Measurements from ENCODE around the gene SRP68. TPM values are rescaled to one million over a fixed set of nuclear protein-coding genes. Genes with fewer than 3 reads are reported as not detected.
A peak's percentile ranks its signal among the peaks of the same experiment; 100 is the strongest.

Gene SRP68
- total RNA-seq, 2 experiments from 2014 or later: 106 to 108 TPM

- ATAC-seq (ENCODE audit: poor library complexity) (no peak), DNase-seq (peak in 3 of 14 experiments; percentile 33 to 50 (median 41))
- H3K4me3 ChIP-seq (ENCODE audit: low read length): no peak overlapping the region
- intact Hi-C loops (cut with DNase I, micrococcal nuclease): loop anchor here in 1 of 2 experiments (5.0 kb wide), 1 partner anchor 95 kb away; no protein-coding TSS in a partner anchor
- no peak overlapping the region for H3K27ac ChIP-seq (ENCODE audit: low read depth in 1 of 2, low read length in 2 of 2)
- no peaks in the 10 kb centered on the region for H3K36me3 ChIP-seq (ENCODE audit: insufficient read depth, low read length)
- no peaks in the 10 kb centered on the region for H3K9me3 Mint-ChIP-seq
- TF ChIP-seq CTCF (IDR thresholded peaks at IDR 0.05): peak; percentile 30
- H3K27ac Mint-ChIP-seq: no peak overlapping the region
- H3K27me3 Mint-ChIP-seq: no peaks in the 10 kb centered on the region
- H3K4me1 Mint-ChIP-seq (ENCODE audit: low read depth): peaks cover 19% of the 10 kb centered on the region
- H3K36me3 Mint-ChIP-seq (ENCODE audit: low read depth): peaks cover 14% of the 10 kb centered on the region
- no peak overlapping the region for H3K4me3 Mint-ChIP-seq
- peaks cover 17% of the 10 kb centered on the region for H3K4me1 ChIP-seq (ENCODE audit: insufficient read depth, low read length)
- ChIA-PET POLR2A (interaction anchor here (0.5 kb wide), 1 partner anchor 187 kb away, joined by 3 read pairs; no protein-coding TSS in a partner anchor), CTCF (interaction anchor here (1.5 to 2.1 kb wide), 2 partner anchors 74 to 93 kb away, joined by 5 read pairs; no protein-coding TSS in a partner anchor)
- no peaks in the 10 kb centered on the region for H3K27me3 ChIP-seq (ENCODE audit: control insufficient read depth in 1 of 2, insufficient read depth in 2 of 2, low read length in 2 of 2)
- H3K9me3 ChIP-seq (ENCODE audit: control insufficient read depth in 1 of 2, insufficient read depth in 1 of 2, low read length in 2 of 2): no peaks in the 10 kb centered on the region
Measured at GRCh38 chr17:76107509-76107908, 35.2 kb upstream of the SRP68 start.

- Histone ChIP-seq H3K9me3 (ENCODE audit: control insufficient read depth in 1 of 2, insufficient read depth in 1 of 2, low read length in 2 of 2) (no peaks in the 10 kb centered on the region), H3K27ac (ENCODE audit: low read depth in 1 of 2, low read length in 2 of 2) (no peak overlapping the region), H3K36me3 (ENCODE audit: insufficient read depth, low read length) (peaks cover 4% of the 10 kb centered on the region), H3K4me1 (ENCODE audit: insufficient read depth, low read length) (peaks cover 25% of the 10 kb centered on the region), H3K27me3 (ENCODE audit: control insufficient read depth in 1 of 2, insufficient read depth in 2 of 2, low read length in 2 of 2) (no peaks in the 10 kb centered on the region), H3K4me3 (ENCODE audit: low read length) (no peak overlapping the region)
- TF ChIP-seq CTCF (IDR thresholded peaks at IDR 0.05): no peak
- Mint-ChIP-seq H3K4me3 (no peak overlapping the region), H3K9me3 (no peaks in the 10 kb centered on the region), H3K36me3 (ENCODE audit: low read depth) (peaks cover 18% of the 10 kb centered on the region), H3K27ac (no peak overlapping the region), H3K27me3 (no peaks in the 10 kb centered on the region), H3K4me1 (ENCODE audit: low read depth) (peaks cover 25% of the 10 kb centered on the region)
- intact Hi-C loops (cut with DNase I, micrococcal nuclease): loop anchor here in 1 of 2 experiments (5.0 kb wide), 1 partner anchor 94 kb away; no protein-coding TSS in a partner anchor
- DNase-seq (no peak), ATAC-seq (ENCODE audit: poor library complexity) (no peak)
- ChIA-PET CTCF (interaction anchor here (0.9 to 1.5 kb wide), 4 partner anchors 11 to 92 kb away, joined by 3 to 5 read pairs (median 4); no protein-coding TSS in a partner anchor), POLR2A (interaction anchor here (0.5 to 0.7 kb wide), 2 partner anchors 188 to 344 kb away, joined by 3 read pairs; no protein-coding TSS in a partner anchor)
Measured at GRCh38 chr17:76106703-76107102, 34.4 kb upstream of the SRP68 start.

- H3K36me3 ChIP-seq (ENCODE audit: insufficient read depth, low read length): peaks cover 18% of the 10 kb centered on the region
- peak in 1 of 14 experiments; percentile 20 for DNase-seq
- H3K36me3 Mint-ChIP-seq (ENCODE audit: low read depth): peaks cover 30% of the 10 kb centered on the region
- ChIA-PET POLR2A (interaction anchor here (0.7 to 2.3 kb wide), 4 partner anchors 75 to 169 kb away, joined by 3 to 7 read pairs (median 5); no protein-coding TSS in a partner anchor), CTCF (interaction anchor here (0.6 to 1.1 kb wide), 3 partner anchors 17 to 175 kb away, joined by 3 to 4 read pairs (median 3); no protein-coding TSS in a partner anchor)
- H3K9me3 ChIP-seq (ENCODE audit: control insufficient read depth in 1 of 2, insufficient read depth in 1 of 2, low read length in 2 of 2): no peaks in the 10 kb centered on the region
- no peaks in the 10 kb centered on the region for H3K9me3 Mint-ChIP-seq
- TF ChIP-seq CTCF (IDR thresholded peaks at IDR 0.05): no peak
- ATAC-seq (ENCODE audit: poor library complexity): no peak
- no peaks in the 10 kb centered on the region for H3K27me3 Mint-ChIP-seq
- intact Hi-C loops (cut with DNase I, micrococcal nuclease): loop anchor here (1.0 to 5.0 kb wide), 6 partner anchors 34 to 397 kb away; partner anchors contain the start of genes PRPSAP1 (in 1 of the 2) and RHBDF2 (in 1 of the 2)
- peaks cover 36% of the 10 kb centered on the region for H3K4me1 Mint-ChIP-seq (ENCODE audit: low read depth)
- no peak overlapping the region for H3K4me3 ChIP-seq (ENCODE audit: low read length)
- H3K27ac ChIP-seq (ENCODE audit: low read depth in 1 of 2, low read length in 2 of 2): no peak overlapping the region
- no peaks in the 10 kb centered on the region for H3K27me3 ChIP-seq (ENCODE audit: control insufficient read depth in 1 of 2, insufficient read depth in 2 of 2, low read length in 2 of 2)
- peak overlapping the region; percentile 69 for H3K4me3 Mint-ChIP-seq
- peak overlapping the region; percentile 74 for H3K27ac Mint-ChIP-seq
- peaks cover 32% of the 10 kb centered on the region for H3K4me1 ChIP-seq (ENCODE audit: insufficient read depth, low read length)
Measured at GRCh38 chr17:76104896-76105231, 32.5 kb upstream of the SRP68 start.
